Glutamatergic neuron (in vitro differentiated cells): ENCODE measurements around the gene SZRD1. TPM values are rescaled to one million over a fixed set of nuclear protein-coding genes. Genes with fewer than 3 reads are reported as not detected.

Experiments used
- DNase-seq: peaks from one replicate; pipeline ENCODE4 v3.0.0; 2022
- H3K27ac Mint-ChIP-seq: one replicate; pipeline ENCODE4 v1.8.0; 2020; ENCODE audit warnings: mild to moderate bottlenecking, mixed read lengths, inconsistent platforms; ENCODE audit not compliant: unreplicated experiment
- H3K27me3 Mint-ChIP-seq: one replicate; pipeline ENCODE4 v1.8.0; 2020; ENCODE audit warnings: mild to moderate bottlenecking, moderate library complexity, mixed read lengths, inconsistent platforms; ENCODE audit not compliant: unreplicated experiment
- H3K36me3 Mint-ChIP-seq: one replicate; pipeline ENCODE4 v1.8.0; 2020; ENCODE audit warnings: mild to moderate bottlenecking, mixed read lengths, inconsistent platforms; ENCODE audit not compliant: unreplicated experiment
- H3K4me1 Mint-ChIP-seq: one replicate; pipeline ENCODE4 v1.8.0; 2020; ENCODE audit warnings: mild to moderate bottlenecking, low read depth, mixed read lengths, inconsistent platforms; ENCODE audit not compliant: unreplicated experiment
- H3K4me3 Mint-ChIP-seq: one replicate; pipeline ENCODE4 v1.8.0; 2020; ENCODE audit warnings: mild to moderate bottlenecking, mixed read lengths, inconsistent platforms; ENCODE audit not compliant: unreplicated experiment
- H3K9me3 Mint-ChIP-seq: one replicate; pipeline ENCODE4 v1.8.0; 2020; ENCODE audit warnings: mild to moderate bottlenecking, moderate library complexity, mixed read lengths, inconsistent platforms; ENCODE audit not compliant: unreplicated experiment
- total RNA-seq: library from RNA; stranded (reverse); fragmentation: NEBNext Ultra II Directional; extraction: Animal tissue kit (Norgen Biotek cat#: 25700); gene quantifications from one replicate; pipeline ENCODE4 v1.2.1, GENCODE V29; 2021; ENCODE audit not compliant: unreplicated experiment
- TF ChIP-seq, protein P1 (sequence below): fragments of 200-600 bp; sonication (generic); IDR thresholded peaks from one replicate; pipeline ENCODE4 v1.5.0; 2021; ENCODE audit not compliant: partially characterized antibody, unreplicated experiment

The SZRD1 gene
- total RNA-seq, 1 donor from 2014 or later: 64.5 TPM

DNA sequence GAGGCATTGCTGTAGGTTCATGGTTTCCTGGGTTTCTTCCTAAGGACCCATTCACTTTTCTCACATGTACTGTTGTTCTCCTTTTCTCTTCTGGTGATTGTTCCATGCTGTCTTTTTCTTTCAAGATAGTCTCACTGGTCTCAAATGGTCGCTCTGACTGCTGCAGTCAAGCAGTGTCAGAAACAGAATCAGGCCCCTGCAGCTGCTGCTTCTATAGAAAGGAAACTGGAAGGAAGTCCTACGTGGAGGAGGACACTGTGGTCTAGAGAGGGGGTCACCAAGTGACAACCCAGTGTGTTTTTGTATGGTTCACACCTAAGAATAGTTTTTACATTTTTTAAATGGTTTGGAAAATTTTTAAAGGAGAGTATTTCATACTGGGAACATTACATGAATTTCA, 75.9 kb downstream of the SZRD1 start:
- H3K9me3 Mint-ChIP-seq: peaks cover 3% of the 10 kb centered on the region
- peak overlapping the region; percentile 63 for H3K4me3 Mint-ChIP-seq
- TF ChIP-seq, protein P1, sequence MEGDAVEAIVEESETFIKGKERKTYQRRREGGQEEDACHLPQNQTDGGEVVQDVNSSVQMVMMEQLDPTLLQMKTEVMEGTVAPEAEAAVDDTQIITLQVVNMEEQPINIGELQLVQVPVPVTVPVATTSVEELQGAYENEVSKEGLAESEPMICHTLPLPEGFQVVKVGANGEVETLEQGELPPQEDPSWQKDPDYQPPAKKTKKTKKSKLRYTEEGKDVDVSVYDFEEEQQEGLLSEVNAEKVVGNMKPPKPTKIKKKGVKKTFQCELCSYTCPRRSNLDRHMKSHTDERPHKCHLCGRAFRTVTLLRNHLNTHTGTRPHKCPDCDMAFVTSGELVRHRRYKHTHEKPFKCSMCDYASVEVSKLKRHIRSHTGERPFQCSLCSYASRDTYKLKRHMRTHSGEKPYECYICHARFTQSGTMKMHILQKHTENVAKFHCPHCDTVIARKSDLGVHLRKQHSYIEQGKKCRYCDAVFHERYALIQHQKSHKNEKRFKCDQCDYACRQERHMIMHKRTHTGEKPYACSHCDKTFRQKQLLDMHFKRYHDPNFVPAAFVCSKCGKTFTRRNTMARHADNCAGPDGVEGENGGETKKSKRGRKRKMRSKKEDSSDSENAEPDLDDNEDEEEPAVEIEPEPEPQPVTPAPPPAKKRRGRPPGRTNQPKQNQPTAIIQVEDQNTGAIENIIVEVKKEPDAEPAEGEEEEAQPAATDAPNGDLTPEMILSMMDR: no peak
- DNase-seq: no peak
- peaks cover 12% of the 10 kb centered on the region for H3K4me1 Mint-ChIP-seq
- H3K36me3 Mint-ChIP-seq: no peaks in the 10 kb centered on the region
- H3K27me3 Mint-ChIP-seq: peaks cover 2% of the 10 kb centered on the region
- H3K27ac Mint-ChIP-seq: no peak overlapping the region

DNA sequence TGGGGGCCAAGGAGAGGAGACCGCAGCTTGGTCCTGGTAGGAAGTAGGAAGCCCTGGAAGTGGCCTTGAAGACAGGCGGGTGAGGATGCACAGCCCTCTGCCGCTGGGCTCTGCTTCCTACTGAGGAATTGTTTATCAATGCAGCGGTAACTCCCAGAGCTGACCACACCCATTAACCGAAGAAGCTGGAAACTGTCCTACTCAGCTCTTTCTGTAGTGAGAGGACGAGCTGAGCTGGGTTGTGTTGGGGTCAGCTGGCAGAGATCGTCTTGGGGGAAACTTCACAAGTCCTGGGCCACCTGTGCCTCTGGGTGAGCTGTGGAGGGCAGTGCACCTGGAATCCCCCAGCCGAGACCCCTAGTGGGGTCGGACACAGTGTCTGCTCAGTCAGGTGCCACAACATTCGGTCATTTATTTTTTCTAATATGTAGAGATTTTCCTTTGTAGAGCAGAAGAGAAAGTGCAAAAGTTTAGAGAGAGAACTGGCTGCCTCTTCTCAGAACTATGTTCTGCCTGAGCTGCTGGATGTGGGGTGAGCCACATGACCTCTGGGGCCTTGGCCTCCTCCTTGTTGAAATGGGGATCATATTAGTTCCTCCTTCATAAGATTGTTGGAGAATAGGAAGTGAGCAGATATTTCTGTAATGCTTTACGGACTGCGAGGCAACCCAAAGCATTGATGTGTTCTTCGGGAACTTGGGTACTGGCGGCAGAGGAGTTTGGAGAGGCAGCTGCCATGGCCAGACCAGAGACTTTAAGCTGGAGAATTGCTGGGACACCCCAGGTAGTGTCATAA, 77.1 kb downstream of the SZRD1 start:
- TF ChIP-seq, protein P1: no peak
- H3K9me3 Mint-ChIP-seq: peaks cover 3% of the 10 kb centered on the region
- peaks cover 12% of the 10 kb centered on the region for H3K4me1 Mint-ChIP-seq
- H3K27ac Mint-ChIP-seq: no peak overlapping the region
- H3K36me3 Mint-ChIP-seq: peaks cover 7% of the 10 kb centered on the region
- no peak for DNase-seq
- H3K4me3 Mint-ChIP-seq: no peak overlapping the region
- H3K27me3 Mint-ChIP-seq: peaks cover 2% of the 10 kb centered on the region

DNA sequence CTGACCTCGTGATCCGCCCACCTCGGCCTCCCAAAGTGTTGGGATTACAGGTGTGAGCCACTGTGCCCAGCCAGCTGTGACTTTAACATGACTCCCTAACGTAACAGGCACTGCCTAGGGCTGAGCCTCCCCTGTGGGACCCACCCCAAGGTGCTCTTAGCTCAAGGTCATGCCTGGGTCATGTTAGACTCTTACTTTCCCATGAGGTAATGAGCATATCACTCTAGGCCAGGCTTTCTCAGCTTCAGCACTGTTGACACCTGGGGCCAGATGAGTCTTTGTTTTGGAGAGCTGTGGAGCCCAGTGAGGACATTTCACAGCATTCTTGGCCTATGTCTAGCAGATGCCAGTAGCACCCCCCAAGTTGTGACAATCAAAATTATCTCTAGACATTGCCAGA, 78.0 kb downstream of the SZRD1 start:
- peaks cover 11% of the 10 kb centered on the region for H3K4me1 Mint-ChIP-seq
- H3K36me3 Mint-ChIP-seq: peaks cover 11% of the 10 kb centered on the region
- no peak overlapping the region for H3K4me3 Mint-ChIP-seq
- peaks cover 2% of the 10 kb centered on the region for H3K27me3 Mint-ChIP-seq
- no peak for DNase-seq
- peaks cover 3% of the 10 kb centered on the region for H3K9me3 Mint-ChIP-seq
- H3K27ac Mint-ChIP-seq: no peak overlapping the region
- TF ChIP-seq, protein P1: no peak

DNA sequence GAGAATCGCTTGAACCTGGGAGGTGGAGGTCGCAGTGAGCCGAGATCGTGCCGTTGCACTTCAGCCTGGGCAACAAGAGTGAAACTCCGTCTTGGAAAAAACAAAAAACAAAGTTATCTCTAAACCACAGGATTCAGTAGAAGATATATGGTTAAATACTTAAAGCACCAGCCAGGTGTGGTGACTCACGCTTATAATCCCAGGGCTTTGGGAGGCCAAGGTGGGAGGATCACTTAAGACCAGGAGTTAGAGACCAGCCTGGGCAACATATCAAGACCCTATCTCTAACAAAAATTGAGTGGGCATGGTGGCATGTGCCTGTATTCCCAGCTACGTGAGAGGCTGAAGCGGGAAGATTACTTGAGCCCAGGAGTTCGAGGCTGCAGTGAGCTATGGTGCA, 79.1 kb downstream of the SZRD1 start:
- TF ChIP-seq, protein P1: no peak
- Mint-ChIP-seq H3K27ac (no peak overlapping the region), H3K4me1 (peaks cover 8% of the 10 kb centered on the region), H3K9me3 (peaks cover under 1% of the 10 kb centered on the region), H3K4me3 (no peak overlapping the region), H3K27me3 (peaks cover 2% of the 10 kb centered on the region), H3K36me3 (peaks cover 11% of the 10 kb centered on the region)
- DNase-seq: no peak

DNA sequence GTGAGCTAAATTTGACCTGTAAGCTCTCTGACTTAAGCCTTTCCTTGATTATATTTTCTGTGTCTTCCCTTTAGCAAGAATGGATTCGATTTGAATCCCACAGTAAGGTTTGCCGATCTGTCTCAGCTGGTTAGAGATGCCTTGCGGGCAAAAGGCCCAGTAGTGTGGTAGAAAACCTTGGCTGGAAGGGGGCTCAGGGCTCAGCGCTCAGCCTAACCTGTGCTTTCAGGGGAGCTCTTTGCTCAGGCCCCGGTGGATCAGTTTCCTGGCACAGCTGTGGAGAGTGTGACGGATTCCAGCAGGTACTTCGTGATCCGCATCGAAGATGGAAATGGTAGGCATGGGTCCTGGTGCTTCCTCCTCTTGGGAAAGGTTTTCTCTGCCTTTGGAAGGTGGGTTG, 80.6 kb downstream of the SZRD1 start:
- Mint-ChIP-seq H3K27ac (no peak overlapping the region), H3K4me3 (no peak overlapping the region), H3K9me3 (no peaks in the 10 kb centered on the region), H3K4me1 (peaks cover 6% of the 10 kb centered on the region), H3K27me3 (peaks cover 2% of the 10 kb centered on the region), H3K36me3 (peaks cover 11% of the 10 kb centered on the region)
- DNase-seq: no peak
- TF ChIP-seq, protein P1: no peak
